Measurements from ENCODE around the gene GPR152.

GRCh38 chr11:67465189-67465510 lies 12.6 kb upstream of the GPR152 start:
- TF ChIP-seq, protein P1, sequence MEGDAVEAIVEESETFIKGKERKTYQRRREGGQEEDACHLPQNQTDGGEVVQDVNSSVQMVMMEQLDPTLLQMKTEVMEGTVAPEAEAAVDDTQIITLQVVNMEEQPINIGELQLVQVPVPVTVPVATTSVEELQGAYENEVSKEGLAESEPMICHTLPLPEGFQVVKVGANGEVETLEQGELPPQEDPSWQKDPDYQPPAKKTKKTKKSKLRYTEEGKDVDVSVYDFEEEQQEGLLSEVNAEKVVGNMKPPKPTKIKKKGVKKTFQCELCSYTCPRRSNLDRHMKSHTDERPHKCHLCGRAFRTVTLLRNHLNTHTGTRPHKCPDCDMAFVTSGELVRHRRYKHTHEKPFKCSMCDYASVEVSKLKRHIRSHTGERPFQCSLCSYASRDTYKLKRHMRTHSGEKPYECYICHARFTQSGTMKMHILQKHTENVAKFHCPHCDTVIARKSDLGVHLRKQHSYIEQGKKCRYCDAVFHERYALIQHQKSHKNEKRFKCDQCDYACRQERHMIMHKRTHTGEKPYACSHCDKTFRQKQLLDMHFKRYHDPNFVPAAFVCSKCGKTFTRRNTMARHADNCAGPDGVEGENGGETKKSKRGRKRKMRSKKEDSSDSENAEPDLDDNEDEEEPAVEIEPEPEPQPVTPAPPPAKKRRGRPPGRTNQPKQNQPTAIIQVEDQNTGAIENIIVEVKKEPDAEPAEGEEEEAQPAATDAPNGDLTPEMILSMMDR (IDR thresholded peaks at IDR 0.05; ENCODE audit: insufficient read depth, low read depth, low read length): no peak
- TF ChIP-seq EZH2 (IDR thresholded peaks at IDR 0.05; ENCODE audit: insufficient read depth, low read length): no peak
